Large intestine (tissue), 3 donors: Measurements from ENCODE around the gene KIRREL3. TPM values are rescaled to one million over a fixed set of nuclear protein-coding genes. Genes with fewer than 3 reads are reported as not detected.
A peak's percentile ranks its signal among the peaks of the same experiment; 100 is the strongest.

Experiments used
- DNase-seq, 2 donors: peaks; one replicate each; pipeline versions ENCODE4 v3.0.0 to v3.0.0-alpha.2; 2013
- H3K27ac ChIP-seq: one replicate; pipeline ENCODE4 v1.5.1; 2013; ENCODE audit warnings: low read length
- H3K27me3 ChIP-seq: 2 replicates; pipeline ENCODE4 v1.6.1; 2013; ENCODE audit warnings: low read length; ENCODE audit not compliant: control insufficient read depth, insufficient read depth
- H3K36me3 ChIP-seq: 2 replicates; pipeline ENCODE4 v1.6.1; 2013; ENCODE audit warnings: low read length; ENCODE audit not compliant: control insufficient read depth, insufficient read depth
- H3K4me1 ChIP-seq: one replicate; pipeline ENCODE4 v1.6.1; 2013; ENCODE audit warnings: low read length; ENCODE audit not compliant: control insufficient read depth, insufficient read depth
- H3K4me3 ChIP-seq: one replicate; pipeline ENCODE4 v1.5.1; 2013; ENCODE audit warnings: low read length
- H3K9me3 ChIP-seq: one replicate; pipeline ENCODE4 v1.6.1; 2013; ENCODE audit warnings: mild to moderate bottlenecking, low read depth, low read length, moderate library complexity; ENCODE audit not compliant: control insufficient read depth
- WGBS: methylation state at CpG from one replicate; pipeline ENCODE4 v1.1.5; 2013; ENCODE audit warnings: low lambda C conversion rate; ENCODE audit not compliant: insufficient coverage; 5-methylcytosine and 5-hydroxymethylcytosine counted together
- polyA plus RNA-seq: library from polyadenylated mRNA; unstranded; fragments of 120-200 nt; gene quantifications from one replicate; pipeline ENCODE4 v1.2.1, GENCODE V29; 2013

KIRREL3 gene
- polyA plus RNA-seq, 1 donor = 0.96 TPM

GRCh38 chr11:126630488-126630887, 370.1 kb downstream of the KIRREL3 start:
- Histone ChIP-seq H3K9me3 (no peaks in the 10 kb centered on the region), H3K27ac (no peak overlapping the region), H3K4me1 (no peaks in the 10 kb centered on the region), H3K27me3 (peaks cover 3% of the 10 kb centered on the region), H3K36me3 (no peaks in the 10 kb centered on the region), H3K4me3 (no peak overlapping the region)
- no peak for DNase-seq
- WGBS = 80% methylated on average over 2 of the region's 3 CpGs

GRCh38 chr11:126628790-126629621, 371.6 kb downstream of the KIRREL3 start:
- peak in 1 of 2 donors; percentile 5 for DNase-seq

GRCh38 chr11:126628450-126628789, 372.1 kb downstream of the KIRREL3 start:
- Histone ChIP-seq H3K27me3 (no peaks in the 10 kb centered on the region), H3K36me3 (no peaks in the 10 kb centered on the region), H3K4me3 (no peak overlapping the region), H3K27ac (no peak overlapping the region), H3K9me3 (no peaks in the 10 kb centered on the region), H3K4me1 (no peaks in the 10 kb centered on the region)
- no peak for DNase-seq
- no CpG with 5 or more reads among the region's 1 CpG for WGBS

More at GRCh38 chr11:126628790-126629621, 371.6 kb downstream of the KIRREL3 start:
- WGBS = no CpG with 5 or more reads among the region's 13 CpGs
- H3K27ac ChIP-seq = no peak overlapping the region
- no peaks in the 10 kb centered on the region for H3K4me1 ChIP-seq
- no peak overlapping the region for H3K4me3 ChIP-seq
- H3K27me3 ChIP-seq = peaks cover 2% of the 10 kb centered on the region
- H3K9me3 ChIP-seq = no peaks in the 10 kb centered on the region
- no peaks in the 10 kb centered on the region for H3K36me3 ChIP-seq

GRCh38 chr11:126627421-126627820, 373.1 kb downstream of the KIRREL3 start:
- Histone ChIP-seq H3K27ac (no peak overlapping the region), H3K27me3 (no peaks in the 10 kb centered on the region), H3K36me3 (no peaks in the 10 kb centered on the region), H3K9me3 (no peaks in the 10 kb centered on the region), H3K4me1 (no peaks in the 10 kb centered on the region), H3K4me3 (no peak overlapping the region)
- DNase-seq = no peak
- WGBS = no CpG with 5 or more reads among the region's 7 CpGs

GRCh38 chr11:126624506-126624905, 376.1 kb downstream of the KIRREL3 start:
- no peaks in the 10 kb centered on the region for H3K36me3 ChIP-seq
- no peaks in the 10 kb centered on the region for H3K4me1 ChIP-seq
- DNase-seq = no peak
- 78% methylated on average over 4 of the region's 7 CpGs for WGBS
- H3K27me3 ChIP-seq = no peaks in the 10 kb centered on the region
- no peak overlapping the region for H3K27ac ChIP-seq
- H3K9me3 ChIP-seq = no peaks in the 10 kb centered on the region
- no peak overlapping the region for H3K4me3 ChIP-seq

- no peak for DNase-seq
- Histone ChIP-seq H3K36me3 (no peaks in the 10 kb centered on the region), H3K27me3 (no peaks in the 10 kb centered on the region), H3K9me3 (no peaks in the 10 kb centered on the region), H3K4me3 (no peak overlapping the region), H3K27ac (no peak overlapping the region), H3K4me1 (no peaks in the 10 kb centered on the region)
- 100% methylated on average over 1 of the region's 3 CpGs for WGBS
These were observed 381.1 kb downstream of the KIRREL3 start for GRCh38 chr11:126619516-126619915.

- DNase-seq = no peak
- WGBS = 94% methylated on average over 3 of the region's 11 CpGs
These were observed 384.7 kb downstream of the KIRREL3 start for GRCh38 chr11:126615845-126616244.

GRCh38 chr11:126613272-126613671, 387.3 kb downstream of the KIRREL3 start:
- 60% methylated on average over 1 of the region's 4 CpGs for whole genome bisulfite sequencing
- no peak for DNase-seq
- Histone ChIP-seq H3K27me3 (peaks cover 2% of the 10 kb centered on the region), H3K4me1 (no peaks in the 10 kb centered on the region), H3K4me3 (no peak overlapping the region), H3K27ac (no peak overlapping the region), H3K36me3 (no peaks in the 10 kb centered on the region), H3K9me3 (no peaks in the 10 kb centered on the region)

More at GRCh38 chr11:126615845-126616244, 384.7 kb downstream of the KIRREL3 start:
- Histone ChIP-seq H3K4me1 (no peaks in the 10 kb centered on the region), H3K36me3 (no peaks in the 10 kb centered on the region), H3K27ac (no peak overlapping the region), H3K9me3 (no peaks in the 10 kb centered on the region), H3K4me3 (no peak overlapping the region), H3K27me3 (no peaks in the 10 kb centered on the region)

- H3K27ac ChIP-seq = no peak overlapping the region
- H3K4me3 ChIP-seq = no peak overlapping the region
- WGBS = 87% methylated on average over 4 of the region's 8 CpGs
- no peaks in the 10 kb centered on the region for H3K36me3 ChIP-seq
- H3K9me3 ChIP-seq = no peaks in the 10 kb centered on the region
- H3K27me3 ChIP-seq = peaks cover 4% of the 10 kb centered on the region
- no peak for DNase-seq
- H3K4me1 ChIP-seq = no peaks in the 10 kb centered on the region
These were observed 387.9 kb downstream of the KIRREL3 start for GRCh38 chr11:126612671-126613070.

- Histone ChIP-seq H3K9me3 (no peaks in the 10 kb centered on the region), H3K4me1 (no peaks in the 10 kb centered on the region), H3K27me3 (peaks cover 14% of the 10 kb centered on the region), H3K36me3 (no peaks in the 10 kb centered on the region), H3K4me3 (no peak overlapping the region), H3K27ac (no peak overlapping the region)
- 80% methylated on average over 1 of the region's 8 CpGs for WGBS
- DNase-seq = no peak
These were observed 389.1 kb downstream of the KIRREL3 start for GRCh38 chr11:126611438-126611837.

- Histone ChIP-seq H3K36me3 (no peaks in the 10 kb centered on the region), H3K9me3 (no peaks in the 10 kb centered on the region), H3K4me1 (no peaks in the 10 kb centered on the region), H3K4me3 (no peak overlapping the region), H3K27ac (no peak overlapping the region), H3K27me3 (peaks cover 15% of the 10 kb centered on the region)
- WGBS = no CpG with 5 or more reads among the region's 1 CpG
- DNase-seq = no peak
These were observed 391.9 kb downstream of the KIRREL3 start for GRCh38 chr11:126608658-126609057.
